CD4-positive, alpha-beta T cell treated with Interleukin-6 for 4 hours (primary cell): Measurements from ENCODE around the gene NPC2.

Experiments
- DNase-seq: peaks from one replicate; pipeline ENCODE4 v3.0.0-alpha.2; 2020; ENCODE audit warnings: mixed read lengths

Gene NPC2

GRCh38 chr14:74501691-74502090 lies 8.6 kb upstream of the NPC2 start:
- no peak for DNase-seq

DNA sequence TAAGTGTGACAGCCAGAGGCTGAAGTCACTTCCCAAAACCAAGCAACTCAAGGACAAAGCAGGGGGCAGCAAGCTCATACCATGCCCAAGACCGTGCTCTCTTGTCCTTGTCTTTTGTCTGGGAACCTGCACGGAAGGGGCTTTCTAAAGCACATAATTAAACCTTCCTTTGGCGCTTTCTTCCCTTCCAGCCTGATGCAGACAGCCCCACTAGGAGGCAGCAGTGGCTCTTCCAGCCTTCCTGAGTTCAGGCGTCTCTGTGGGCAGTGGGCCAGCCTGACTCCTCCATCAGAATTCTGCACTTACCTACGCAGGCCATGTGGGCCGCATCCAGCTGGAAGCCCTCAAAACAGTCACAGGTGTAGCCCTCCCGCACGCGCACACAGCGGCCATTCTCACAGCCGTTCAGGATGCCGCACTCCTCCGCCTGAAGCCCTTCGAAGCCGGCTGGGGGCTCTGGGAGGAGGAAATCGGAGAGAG lies 8.1 kb upstream of the NPC2 start:
- no peak for DNase-seq

DNA sequence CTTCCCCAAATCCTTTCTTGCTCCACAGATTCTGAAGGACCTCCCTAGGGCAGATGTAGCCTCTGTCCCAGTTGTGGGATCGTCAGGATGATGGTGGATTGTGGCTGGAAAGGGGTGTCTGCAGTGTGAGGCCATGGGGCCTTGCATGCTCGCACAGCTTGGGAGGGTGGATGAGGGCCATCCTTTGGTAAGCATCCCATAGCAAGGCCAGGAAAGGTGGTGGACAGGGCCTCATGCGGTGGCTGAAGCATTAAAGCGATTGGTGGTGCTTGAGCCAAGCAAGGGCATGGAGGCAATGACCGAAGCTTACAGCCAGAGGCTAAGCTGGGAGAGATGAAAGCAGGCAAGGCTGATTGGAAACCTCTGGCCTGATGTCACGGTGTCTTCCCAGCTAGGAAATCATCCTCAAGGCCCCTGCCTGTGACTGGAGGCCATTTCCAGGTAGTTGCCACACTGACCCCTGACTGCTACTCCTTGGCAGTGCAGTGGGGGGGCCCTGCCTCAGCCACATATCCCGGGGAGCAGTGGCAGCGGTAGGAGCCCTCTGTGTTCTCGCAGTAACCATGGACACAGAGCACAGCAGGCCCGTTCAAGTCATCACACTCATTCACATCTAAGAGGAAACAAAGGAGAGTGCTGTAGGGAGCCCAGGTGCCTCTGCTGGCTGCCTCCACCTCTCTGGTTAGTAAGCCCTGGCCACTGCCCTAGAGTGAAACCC lies 7.5 kb upstream of the NPC2 start:
- DNase-seq: no peak

- DNase-seq: peak; percentile 9
Measured at GRCh38 chr14:74495356-74495755, 2.3 kb upstream of the NPC2 start.

GRCh38 chr14:74493343-74494261 lies 497 bp upstream of the NPC2 start, which contains the start of gene ISCA2:
Gene ISCA2, plus strand, starts transcription at chr14:74493765. Its CDS starts 10 bp downstream, at chr14:74493775.
- DNase-seq: peak; percentile 100

DNA sequence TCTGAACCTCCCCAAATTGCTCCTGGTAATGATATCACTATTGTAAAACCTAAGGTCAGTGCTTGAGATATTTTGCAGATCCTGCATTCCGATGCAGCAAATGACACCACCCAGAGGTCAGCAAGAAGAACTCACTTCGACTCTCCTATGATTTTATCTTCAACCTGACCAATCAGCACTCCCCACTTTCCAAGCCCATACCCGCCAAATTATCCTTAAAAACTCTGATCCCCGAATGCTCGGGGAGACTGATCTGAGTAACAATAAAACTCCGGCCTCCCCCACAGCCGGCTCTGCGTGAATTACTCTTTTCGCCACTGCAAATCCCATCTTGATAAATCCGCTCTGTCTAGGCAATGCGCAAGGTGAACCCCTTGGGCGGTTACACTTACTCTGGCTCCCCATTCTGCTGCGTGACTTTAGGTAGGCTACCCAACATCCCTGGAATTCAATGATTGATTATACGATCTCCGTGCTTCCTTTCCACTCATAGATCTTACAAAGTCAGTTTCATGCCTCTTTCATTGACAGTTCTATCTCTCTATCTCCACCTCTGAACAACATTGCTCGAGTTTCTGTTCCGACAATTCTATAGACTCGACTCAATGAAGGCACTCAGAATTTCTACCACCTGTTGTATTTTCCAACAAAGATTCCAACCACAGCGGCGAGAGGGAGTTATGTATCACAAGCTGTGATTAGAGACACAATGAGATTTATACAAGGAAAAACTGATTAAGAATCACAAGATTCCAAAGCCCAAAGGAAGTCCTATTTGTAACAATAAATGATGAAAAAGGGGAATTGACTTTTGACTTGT lies 939 bp downstream of the NPC2 start:
- DNase-seq: no peak

DNA sequence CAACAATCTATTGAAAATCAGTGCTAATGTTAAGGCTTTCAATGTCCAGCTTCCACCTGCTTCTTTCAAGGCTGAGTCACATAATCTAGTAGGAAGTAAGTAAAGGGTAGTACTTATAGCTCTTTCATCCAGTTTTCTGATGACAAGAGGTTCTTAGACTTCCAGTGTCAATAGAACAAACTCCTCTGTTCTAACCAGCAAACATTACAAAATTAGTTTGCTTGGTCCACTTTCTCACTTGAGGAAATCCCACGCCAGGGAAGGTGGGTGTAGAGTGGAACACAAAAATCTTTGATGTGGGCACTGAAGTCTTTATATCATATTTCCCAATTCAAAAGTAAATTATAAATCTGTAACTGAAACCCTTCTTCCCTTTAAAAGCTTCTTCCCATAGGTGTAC lies 2.6 kb downstream of the NPC2 start:
- DNase-seq: no peak

GRCh38 chr14:74488786-74489397 lies 4.2 kb downstream of the NPC2 start:
- DNase-seq: no peak

DNA sequence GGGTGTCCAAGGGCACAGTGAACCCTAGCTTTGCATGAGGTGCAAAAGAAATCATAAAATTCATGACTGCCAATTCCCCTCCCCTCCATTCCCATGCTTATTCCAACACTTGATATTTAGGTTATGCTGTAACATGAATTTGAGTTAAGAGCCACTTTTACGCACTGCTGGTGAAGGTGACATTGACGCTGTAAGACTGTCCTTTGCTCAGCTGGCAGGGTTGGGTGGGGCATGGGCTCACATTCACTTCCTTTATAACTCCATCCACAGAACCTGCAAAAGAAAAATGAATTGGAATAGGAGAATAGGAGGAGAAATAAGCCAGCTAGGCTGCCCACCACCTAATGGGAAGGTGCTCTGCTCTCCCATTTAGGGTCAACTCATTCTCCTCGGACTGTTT lies 6.9 kb downstream of the NPC2 start:
- no peak for DNase-seq

DNA sequence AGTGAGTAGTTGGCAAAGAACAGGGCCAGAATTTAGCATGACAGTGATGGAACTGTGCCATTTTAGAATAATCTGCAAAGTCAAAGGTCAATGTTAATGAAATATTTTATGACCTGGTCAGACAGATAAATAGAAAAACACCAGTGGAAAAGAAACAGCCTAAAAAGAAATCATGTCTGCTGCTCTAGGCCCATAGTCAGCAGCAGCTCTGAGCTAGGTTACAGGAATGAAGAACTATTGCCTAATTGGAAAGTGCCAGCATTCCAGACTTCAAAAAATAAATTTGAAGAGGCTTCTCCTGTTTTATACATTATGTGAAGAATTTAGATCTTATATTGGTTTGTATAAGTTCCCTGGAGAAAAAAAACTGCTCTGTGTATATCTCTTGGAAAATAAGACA lies 9.8 kb downstream of the NPC2 start:
- DNase-seq: no peak

DNA sequence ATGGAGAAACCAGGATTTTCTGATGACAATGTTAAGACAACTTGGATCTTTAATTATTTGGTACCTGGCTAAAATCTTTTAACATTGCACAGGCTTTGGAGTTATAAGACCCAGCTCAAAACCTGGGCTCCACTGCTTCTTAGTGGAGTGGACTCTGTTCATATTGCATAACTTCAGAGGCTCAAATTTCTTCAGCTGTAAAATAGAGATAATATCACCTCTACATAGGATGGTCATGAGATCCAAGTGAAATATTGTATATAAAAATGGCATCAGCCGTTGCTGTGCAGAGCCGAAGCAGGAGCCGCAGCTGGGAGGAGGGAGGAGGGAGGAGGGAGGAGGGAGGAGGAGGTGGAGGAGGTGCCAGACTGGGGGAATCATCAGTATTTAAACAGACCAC lies 10.5 kb downstream of the NPC2 start:
- DNase-seq: no peak

GRCh38 chr14:74480046-74480445 lies 13.1 kb downstream of the NPC2 start:
- no peak for DNase-seq

- no peak for DNase-seq
Measured at GRCh38 chr14:74478996-74479635, 14.0 kb downstream of the NPC2 start.

DNA sequence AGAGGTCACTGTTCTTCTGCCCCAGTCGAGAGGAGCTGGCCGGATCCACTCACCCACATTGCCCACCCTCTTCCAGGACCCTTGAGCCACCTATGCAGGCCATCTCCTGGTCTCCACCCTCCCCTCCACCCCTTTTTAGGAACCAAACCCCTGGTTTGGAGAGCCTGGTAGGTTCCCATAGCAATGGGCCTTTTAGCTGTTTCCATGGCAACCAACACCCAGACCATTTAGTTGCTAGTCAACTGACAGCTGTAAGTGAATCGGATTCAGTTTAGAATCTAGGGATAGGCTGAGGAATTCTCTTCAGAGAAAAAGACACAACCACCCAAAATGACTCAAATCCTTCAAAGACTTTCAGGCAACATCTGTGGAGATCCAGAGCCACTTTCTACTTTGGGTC lies 16.5 kb downstream of the NPC2 start:
- no peak for DNase-seq

DNA sequence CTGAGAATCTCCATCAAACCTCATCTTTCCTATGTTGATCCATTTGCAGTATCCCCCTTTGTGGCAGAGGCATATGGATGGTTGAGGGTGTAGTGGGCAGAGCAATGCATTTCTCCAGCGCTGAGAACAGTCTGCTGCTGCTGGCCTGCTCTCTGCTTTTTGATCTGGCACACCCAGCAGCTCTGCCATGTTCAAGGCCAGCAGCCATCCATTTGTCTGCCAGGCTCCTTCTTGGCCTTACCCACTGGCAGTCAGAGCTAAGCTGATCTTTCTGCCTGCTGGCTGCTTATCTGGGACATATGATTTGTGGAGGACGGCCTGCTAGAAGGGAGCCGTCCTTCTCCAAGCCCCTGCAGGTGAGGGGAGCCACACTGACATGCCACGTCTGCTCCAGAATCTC lies 17.0 kb downstream of the NPC2 start:
- DNase-seq: no peak

GRCh38 chr14:74475678-74476077 lies 17.4 kb downstream of the NPC2 start:
- no peak for DNase-seq

- no peak for DNase-seq
Measured at GRCh38 chr14:74474376-74474775, 18.7 kb downstream of the NPC2 start.

- DNase-seq: no peak
Measured at GRCh38 chr14:74472601-74473000, 20.5 kb downstream of the NPC2 start.

DNA sequence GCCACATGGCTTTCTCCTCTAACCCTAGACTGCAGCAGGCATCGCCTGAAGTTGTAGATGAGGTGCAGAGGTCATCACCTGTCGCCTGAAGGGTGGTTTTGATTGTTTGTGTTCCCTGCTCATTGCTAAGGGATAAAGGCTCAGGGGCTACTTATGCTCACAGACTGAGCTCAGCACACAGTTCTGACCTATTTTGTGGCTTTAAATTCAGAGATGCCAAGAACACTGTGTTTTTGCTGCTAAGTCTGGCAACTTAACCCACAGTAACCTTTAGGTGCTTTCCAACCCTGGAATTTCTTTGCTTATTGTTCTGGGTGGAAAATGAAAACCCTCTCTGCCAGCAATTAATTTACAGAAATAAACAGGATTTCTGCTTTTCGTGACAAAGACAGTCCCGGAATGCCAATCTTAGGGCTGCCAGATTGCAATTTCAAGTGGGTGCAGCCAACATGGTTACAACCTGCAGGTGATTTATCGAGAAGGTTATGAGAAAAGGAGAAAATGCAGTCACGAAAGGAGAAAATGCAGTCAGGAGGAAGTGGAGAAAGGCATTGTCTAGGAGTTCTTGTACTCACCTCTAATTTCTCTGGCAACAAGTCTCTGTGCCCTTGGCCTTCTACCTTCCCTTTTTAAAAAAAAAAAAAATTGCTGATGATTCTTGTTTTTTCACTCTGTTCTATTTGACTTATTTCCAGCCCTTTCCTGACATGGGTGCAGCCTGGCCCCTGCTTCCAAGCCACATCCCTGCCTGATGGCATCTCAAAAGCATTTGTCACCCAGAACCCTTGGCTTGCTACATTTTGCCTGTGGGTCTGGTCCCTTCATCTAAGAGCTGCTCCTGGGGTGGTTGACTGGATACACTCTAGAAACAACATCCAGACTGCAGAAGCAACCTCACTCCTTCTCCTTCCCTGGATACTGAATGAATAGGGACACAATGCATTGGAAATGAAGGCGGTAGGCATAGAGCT lies 23.3 kb downstream of the NPC2 start:
- no peak for DNase-seq

- DNase-seq: no peak
Measured at GRCh38 chr14:74468513-74468912, 24.6 kb downstream of the NPC2 start.

DNA sequence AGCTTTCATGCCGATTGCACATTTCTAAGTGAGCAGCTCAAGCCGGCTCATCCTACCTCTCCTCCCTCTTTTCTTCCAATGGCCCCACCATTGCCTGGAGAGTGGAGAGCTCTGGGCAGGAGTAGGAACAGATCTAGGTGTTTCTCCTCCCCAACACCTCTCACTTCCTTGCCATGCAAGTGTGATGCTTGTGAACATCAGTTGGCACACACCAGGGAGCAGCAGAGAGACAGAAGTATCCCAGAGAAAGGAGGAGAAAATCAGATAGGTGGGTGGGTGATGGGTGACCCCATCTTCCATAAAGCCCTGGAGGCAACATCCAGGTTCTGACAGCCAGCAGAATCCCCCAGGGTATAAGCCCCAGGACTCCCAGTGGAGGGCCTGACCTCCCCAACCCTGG lies 27.8 kb downstream of the NPC2 start:
- no peak for DNase-seq
